Right lung (tissue), 5 donors: ENCODE measurements around the gene PCCB. TPM values are rescaled to one million over a fixed set of nuclear protein-coding genes. Genes with fewer than 3 reads are reported as not detected.

Experiments
- polyA plus RNA-seq, 5 donors: library from polyadenylated mRNA; unstranded; fragments of 120-200 nt; gene quantifications; one replicate each; pipeline versions ENCODE4 v1.2.1 to v1.2.3, GENCODE V29; 2013; ENCODE audit warnings: inconsistent platforms in 1 of 5, low replicate concordance in 1 of 5; ENCODE audit not compliant: insufficient read length in 5 of 5, insufficient read depth in 1 of 5

PCCB gene
- polyA plus RNA-seq, 5 donors = 28.3 to 37.7 (median 32.1) TPM

Other genes with a start within 250 kb of the PCCB start
- gene MSL2, start 54.0 kb upstream of the PCCB start, polyA plus RNA-seq = 10 to 100 TPM; 34.3 to 48.4 (median 48.0) TPM